GM23248 (cell line): ENCODE results near the gene EVI5L. TPM values are rescaled to one million over a fixed set of nuclear protein-coding genes. Genes with fewer than 3 reads are reported as not detected.

Source experiments
- DNase-seq: peaks from one replicate; pipeline ENCODE4 v3.0.0-alpha.2; 2015
- H2AFZ ChIP-seq: fragments of 200-600 bp; sonication (generic); 2 replicates; pipeline ENCODE4 v1.6.1; 2016; ENCODE audit warnings: antibody characterized with exemption
- H3F3A ChIP-seq: fragments of 200-600 bp; sonication (generic); 2 replicates; pipeline ENCODE4 v1.6.1; 2016; ENCODE audit warnings: mild to moderate bottlenecking, antibody characterized with exemption, mixed run types; ENCODE audit not compliant: insufficient read depth
- H3K27ac ChIP-seq: fragments of 200-600 bp; sonication (generic); 2 replicates; pipeline ENCODE4 v1.5.1; 2016; ENCODE audit warnings: mild to moderate bottlenecking
- H3K27me3 ChIP-seq: fragments of 200-600 bp; sonication (generic); replicated peaks from 2 replicates; pipeline ENCODE4 v1.6.1; 2016; ENCODE audit warnings: mild to moderate bottlenecking; ENCODE audit not compliant: insufficient read depth
- H3K36me3 ChIP-seq: fragments of 200-600 bp; sonication (generic); 2 replicates; pipeline ENCODE4 v1.6.1; 2016; ENCODE audit warnings: low read depth, mild to moderate bottlenecking
- H3K4me1 ChIP-seq: fragments of 200-600 bp; sonication (generic); 2 replicates; pipeline ENCODE4 v1.6.1; 2016; ENCODE audit warnings: mild to moderate bottlenecking; ENCODE audit not compliant: insufficient read depth
- H3K4me2 ChIP-seq: fragments of 200-600 bp; sonication (generic); one replicate; pipeline ENCODE4 v1.6.1; 2016; ENCODE audit warnings: mild to moderate bottlenecking; ENCODE audit not compliant: unreplicated experiment
- H3K4me3 ChIP-seq: fragments of 200-600 bp; sonication (generic); 2 replicates; pipeline ENCODE4 v1.5.1; 2016; ENCODE audit warnings: mild to moderate bottlenecking
- H3K79me2 ChIP-seq: fragments of 200-600 bp; sonication (generic); 2 replicates; pipeline ENCODE4 v1.6.1; 2016; ENCODE audit warnings: mild to moderate bottlenecking; ENCODE audit not compliant: insufficient read depth
- H3K9ac ChIP-seq: fragments of 200-600 bp; sonication (generic); 2 replicates; pipeline ENCODE4 v1.6.1; 2016; ENCODE audit warnings: mild to moderate bottlenecking
- H3K9me2 ChIP-seq: fragments of 200-600 bp; sonication (generic); 2 replicates; pipeline ENCODE4 v1.6.1; 2016; ENCODE audit warnings: mixed run types, mild to moderate bottlenecking, moderate library complexity; ENCODE audit not compliant: insufficient read depth
- H3K9me3 ChIP-seq: fragments of 200-600 bp; sonication (generic); one replicate; pipeline ENCODE4 v1.6.1; 2017; ENCODE audit warnings: low read depth
- H4K20me1 ChIP-seq: fragments of 200-600 bp; sonication (generic); 2 replicates; pipeline ENCODE4 v1.6.0; 2016; ENCODE audit not compliant: insufficient read depth
- EZH2 ChIP-seq: fragments of 200-600 bp; sonication (generic); IDR thresholded peaks from 2 replicates; pipeline ENCODE4 v1.6.1; 2018; ENCODE audit warnings: antibody characterized with exemption, mild to moderate bottlenecking; ENCODE audit not compliant: insufficient read depth, poor library complexity, severe bottlenecking
- EZH2phosphoT487 ChIP-seq: fragments of 200-600 bp; sonication (generic); IDR thresholded peaks from 2 replicates; pipeline ENCODE4 v1.6.1; 2018; ENCODE audit warnings: antibody characterized with exemption, moderate library complexity, mild to moderate bottlenecking, low read depth; ENCODE audit not compliant: insufficient read depth
- WGBS, 2 experiments: methylation state at CpG; one replicate each; pipeline ENCODE4 v1.1.6; 2015 to 2017; ENCODE audit warnings: low lambda C conversion rate in 2 of 2, low coverage in 1 of 2; ENCODE audit errors: missing lambda C conversion rate in 2 of 2; 5-methylcytosine and 5-hydroxymethylcytosine counted together
- in situ Hi-C: fragments of 300-500 bp; cut with MboI; formaldehyde crosslinking; loops from 2 replicates; pipeline ENCODE4 v1.15.0; 2020
- polyA plus RNA-seq: library from polyadenylated mRNA; unstranded; fragments of >200 nt; fragmentation: Nextera tagmentation; extraction: Ambion mirVana; gene quantifications from 2 replicates; pipeline ENCODE4 v1.2.1, GENCODE V29; 2016
- total RNA-seq: library from RNA; depleted of rRNA; stranded (reverse); fragments of >200 nt; shearing (Covaris generic); gene quantifications from 2 replicates; pipeline ENCODE4 v1.2.3, GENCODE V29; 2014

The EVI5L gene
- total and polyA plus RNA-seq, 2 experiments from 2014 or later = 6.9 to 24.3 TPM

GRCh38 chr19:7822910-7823515, 7.0 kb upstream of the EVI5L start:
- TF ChIP-seq EZH2phosphoT487 = no peak
- no peak for TF ChIP-seq EZH2
- DNase-seq = no peak
- Histone ChIP-seq H3K4me3 (no peak overlapping the region), H3K9me3 (no peaks in the 10 kb centered on the region), H2AFZ (no peak overlapping the region), H3K9ac (no peak overlapping the region), H3K9me2 (no peaks in the 10 kb centered on the region), H4K20me1 (no peaks in the 10 kb centered on the region), H3K79me2 (no peaks in the 10 kb centered on the region), H3K27ac (no peak overlapping the region), H3K4me2 (no peak overlapping the region), H3F3A (no peaks in the 10 kb centered on the region), H3K36me3 (no peaks in the 10 kb centered on the region), H3K4me1 (peaks cover 5% of the 10 kb centered on the region; the same call in 1 of the 2 replicates), H3K27me3 (peaks cover 27% of the 10 kb centered on the region; the same call in 1 of the 2 replicates)
- WGBS, 2 experiments = 74 to 78% methylated on average over 4 of the region's 4 CpGs
- in situ Hi-C loops = loop anchor here (25.0 kb wide), 1 partner anchor 461 kb away; no protein-coding TSS in a partner anchor

GRCh38 chr19:7823686-7824301, 6.2 kb upstream of the EVI5L start:
- no peaks in the 10 kb centered on the region for H3K9me3 ChIP-seq
- H3K4me3 ChIP-seq = no peak overlapping the region
- H3K9me2 ChIP-seq = no peaks in the 10 kb centered on the region
- no peak overlapping the region for H2AFZ ChIP-seq
- H3K36me3 ChIP-seq = no peaks in the 10 kb centered on the region
- no peaks in the 10 kb centered on the region for H3K79me2 ChIP-seq
- peaks cover 27% of the 10 kb centered on the region; the same call in 1 of the 2 replicates for H3K27me3 ChIP-seq
- WGBS, 2 experiments = 3% methylated on average over 9 of the region's 9 CpGs
- TF ChIP-seq EZH2 (no peak), EZH2phosphoT487 (no peak)
- in situ Hi-C loops = loop anchor here (25.0 kb wide), 1 partner anchor 461 kb away; no protein-coding TSS in a partner anchor
- H4K20me1 ChIP-seq = no peaks in the 10 kb centered on the region
- H3K4me1 ChIP-seq = peaks cover 5% of the 10 kb centered on the region; the same call in 1 of the 2 replicates
- no peak overlapping the region for H3K27ac ChIP-seq
- H3K4me2 ChIP-seq = no peak overlapping the region
- no peaks in the 10 kb centered on the region for H3F3A ChIP-seq
- peak; percentile 43 for DNase-seq
- H3K9ac ChIP-seq = no peak overlapping the region

GRCh38 chr19:7829166-7829520, 875 bp upstream of the EVI5L start:
- no peaks in the 10 kb centered on the region for H3F3A ChIP-seq
- H3K36me3 ChIP-seq = no peaks in the 10 kb centered on the region
- H3K4me1 ChIP-seq = peaks cover 16% of the 10 kb centered on the region
- H3K79me2 ChIP-seq = peaks cover 23% of the 10 kb centered on the region
- TF ChIP-seq EZH2 (no peak), EZH2phosphoT487 (no peak)
- H3K4me2 ChIP-seq = peak overlapping the region; percentile 62
- WGBS, 2 experiments = 8 to 11% methylated on average over 14 to 18 of the region's 18 CpGs
- peak overlapping the region; percentile 63 for H3K4me3 ChIP-seq
- H3K9me3 ChIP-seq = no peaks in the 10 kb centered on the region
- no peak overlapping the region for H3K9ac ChIP-seq
- no peak overlapping the region for H3K27ac ChIP-seq
- H3K9me2 ChIP-seq = no peaks in the 10 kb centered on the region
- no peak for DNase-seq
- in situ Hi-C loops = no loop called here
- peaks cover 15% of the 10 kb centered on the region; the same call in 1 of the 2 replicates for H3K27me3 ChIP-seq
- H2AFZ ChIP-seq = peak overlapping the region; percentile 79
- no peaks in the 10 kb centered on the region for H4K20me1 ChIP-seq

GRCh38 chr19:7830272-7830771, 304 bp downstream of the EVI5L start:
- no peaks in the 10 kb centered on the region for H3K9me3 ChIP-seq
- in situ Hi-C loops = no loop called here
- TF ChIP-seq EZH2phosphoT487 (no peak), EZH2 (no peak)
- 2% methylated on average over 13 to 15 of the region's 53 CpGs for WGBS, 2 experiments
- H3K27ac ChIP-seq = no peak overlapping the region
- H3K79me2 ChIP-seq = peaks cover 29% of the 10 kb centered on the region
- no peaks in the 10 kb centered on the region for H3F3A ChIP-seq
- H3K4me3 ChIP-seq = peak overlapping the region; percentile 76
- H3K9ac ChIP-seq = peak overlapping the region; percentile 80
- peaks cover 15% of the 10 kb centered on the region; the same call in 1 of the 2 replicates for H3K27me3 ChIP-seq
- no peak for DNase-seq
- H3K4me1 ChIP-seq = peaks cover 16% of the 10 kb centered on the region
- peak overlapping the region; percentile 54 for H3K4me2 ChIP-seq
- no peaks in the 10 kb centered on the region for H4K20me1 ChIP-seq
- no peaks in the 10 kb centered on the region for H3K9me2 ChIP-seq
- H3K36me3 ChIP-seq = no peaks in the 10 kb centered on the region
- H2AFZ ChIP-seq = no peak overlapping the region
